Left ventricle myocardium inferior (tissue), 1 donor: ENCODE data around the gene STARD3. TPM values are rescaled to one million over a fixed set of nuclear protein-coding genes. Genes with fewer than 3 reads are reported as not detected.

Experiments
- DNase-seq: peaks from one replicate; pipeline ENCODE4 v3.0.0-alpha.2; 2020
- H3K27ac ChIP-seq: fragments of 200-600 bp; replicated peaks from 2 replicates; pipeline ENCODE4 v1.8.0; 2021
- H3K27me3 ChIP-seq: fragments of 200-600 bp; 2 replicates; pipeline ENCODE4 v1.8.0; 2021; ENCODE audit warnings: low read depth
- H3K36me3 ChIP-seq: fragments of 200-600 bp; 2 replicates; pipeline ENCODE4 v1.8.0; 2021
- H3K4me1 ChIP-seq: fragments of 200-600 bp; 2 replicates; pipeline ENCODE4 v1.8.0; 2021
- H3K4me3 ChIP-seq: fragments of 200-600 bp; 2 replicates; pipeline ENCODE4 v1.8.0; 2021; ENCODE audit warnings: mild to moderate bottlenecking, moderate library complexity
- H3K9me3 ChIP-seq: fragments of 200-600 bp; replicated peaks from 2 replicates; pipeline ENCODE4 v1.8.0; 2021
- CTCF ChIP-seq: fragments of 200-600 bp; IDR thresholded peaks from 2 replicates; pipeline ENCODE4 v1.8.0; 2021; ENCODE audit warnings: antibody characterized with exemption, mild to moderate bottlenecking, borderline replicate concordance
- intact Hi-C: fragments of 100-400 bp; cut with micrococcal nuclease; formaldehyde crosslinking; loops from one replicate; pipeline ENCODE4 v1.11.0; 2022
- total RNA-seq: library from RNA; stranded (reverse); fragmentation: NEBNext Ultra II Directional; extraction: Animal tissue kit (Norgen Biotek cat#: 25700); gene quantifications from one replicate; pipeline ENCODE4 v1.2.1, GENCODE V29; 2021
- donor health status: DM: no; HTN: yes; CAD: no; lungs with severe emphysema.

The STARD3 gene
- total RNA-seq, 1 donor from 2014 or later, result 15.7 TPM

GRCh38 chr17:39679521-39680192 lies 42.7 kb downstream of the STARD3 start:
- Histone ChIP-seq H3K27me3 (no peaks in the 10 kb centered on the region), H3K4me1 (peaks cover 60% of the 10 kb centered on the region), H3K36me3 (peaks cover 24% of the 10 kb centered on the region), H3K4me3 (no peak overlapping the region), H3K9me3 (no peaks in the 10 kb centered on the region), H3K27ac (peak overlapping the region; percentile 92)
- TF ChIP-seq CTCF, result no peak
- intact Hi-C loops, result no loop called here
- peak; percentile 48 for DNase-seq

- H3K4me1 ChIP-seq, result peaks cover 42% of the 10 kb centered on the region
- no peak for TF ChIP-seq CTCF
- no peaks in the 10 kb centered on the region for H3K27me3 ChIP-seq
- no peak overlapping the region for H3K4me3 ChIP-seq
- H3K27ac ChIP-seq, result no peak overlapping the region
- no peaks in the 10 kb centered on the region for H3K9me3 ChIP-seq
- no peak for DNase-seq
- H3K36me3 ChIP-seq, result peaks cover 38% of the 10 kb centered on the region
- intact Hi-C loops, result no loop called here
Measured at GRCh38 chr17:39683295-39683939, 46.5 kb downstream of the STARD3 start.

GRCh38 chr17:39684369-39685192 lies 47.6 kb downstream of the STARD3 start:
- Histone ChIP-seq H3K36me3 (peaks cover 38% of the 10 kb centered on the region), H3K27me3 (no peaks in the 10 kb centered on the region), H3K4me3 (no peak overlapping the region), H3K9me3 (no peaks in the 10 kb centered on the region), H3K4me1 (peaks cover 37% of the 10 kb centered on the region), H3K27ac (no peak overlapping the region)
- no peak for DNase-seq
- no peak for TF ChIP-seq CTCF
- intact Hi-C loops, result no loop called here

- peak overlapping the region; percentile 74 for H3K4me3 ChIP-seq
- H3K36me3 ChIP-seq, result peaks cover 27% of the 10 kb centered on the region
- no peak for DNase-seq
- intact Hi-C loops, result no loop called here
- peaks cover 24% of the 10 kb centered on the region for H3K4me1 ChIP-seq
- no peak for TF ChIP-seq CTCF
- peak overlapping the region; percentile 95 for H3K27ac ChIP-seq
- no peaks in the 10 kb centered on the region for H3K27me3 ChIP-seq
- no peaks in the 10 kb centered on the region for H3K9me3 ChIP-seq
Measured at GRCh38 chr17:39687101-39687545, 50.2 kb downstream of the STARD3 start.

- intact Hi-C loops, result no loop called here
- no peak for TF ChIP-seq CTCF
- H3K4me1 ChIP-seq, result peaks cover 24% of the 10 kb centered on the region
- H3K27ac ChIP-seq, result peak within 1 kb of the TSS; percentile 95
- no peaks in the 10 kb centered on the region for H3K27me3 ChIP-seq
- DNase-seq, result peak; percentile 89
- H3K9me3 ChIP-seq, result no peaks in the 10 kb centered on the region
- H3K4me3 ChIP-seq, result peak within 1 kb of the TSS; percentile 74
- H3K36me3 ChIP-seq, result peaks cover 27% of the 10 kb centered on the region
Measured at GRCh38 chr17:39687546-39688474, 50.9 kb downstream of the STARD3 start, which contains the start of gene PGAP3. TSS of gene PGAP3 (minus strand) at chr17:39688057. CDS start at chr17:39688014, 43 bp downstream.
